ENCODE results near the gene BACE2. TPM values are rescaled to one million over a fixed set of nuclear protein-coding genes. Genes with fewer than 3 reads are reported as not detected.

BACE2 gene
- total and polyA plus RNA-seq, 2 donors (not counting 3 experiments of a cell fraction or from before 2014, with no cell fraction given): 113 to 184 TPM

- no TSS peak for BruUV-seq (replicated peaks)
- H3K27ac ChIP-seq (ENCODE audit: insufficient read depth, low read depth, low read length): no peak overlapping the region
- H3K27me3 ChIP-seq (ENCODE audit: control insufficient read depth in 2 of 2, insufficient read depth in 2 of 2, low read length in 2 of 2): no peaks in the 10 kb centered on the region
- ChIA-PET POLR2A (no interaction called here), CTCF (no interaction called here)
- no peaks in the 10 kb centered on the region for H3K79me2 ChIP-seq (ENCODE audit: control insufficient read depth, insufficient read depth, low read length)
- no peaks in the 10 kb centered on the region for H3K9me1 ChIP-seq (replicated peaks; ENCODE audit: control insufficient read depth, extremely low read depth, insufficient read depth, low read length)
- no peak overlapping the region for H3K4me3 ChIP-seq (replicated peaks in 1 of 3; ENCODE audit: insufficient read depth in 1 of 3, low read depth in 1 of 3, low read length in 3 of 3)
- TF ChIP-seq MAX (IDR thresholded peaks at IDR 0.05; ENCODE audit: insufficient read depth, insufficient read length): no peak
- TF ChIP-seq JUN (IDR thresholded peaks at IDR 0.05; ENCODE audit: borderline replicate concordance, insufficient read depth, insufficient read length, low read depth): no peak
- TF ChIP-seq POLR2A (IDR thresholded peaks at IDR 0.05; ENCODE audit: low read depth, low read length): no peak
- no peak for TF ChIP-seq FOS (IDR thresholded peaks at IDR 0.05; ENCODE audit: borderline replicate concordance, insufficient read depth, low read length)
- TF ChIP-seq EZH2 (IDR thresholded peaks at IDR 0.05; ENCODE audit: borderline replicate concordance, low read depth, low read length, severe bottlenecking): no peak
- no peak for TF ChIP-seq CTCF (IDR thresholded peaks at IDR 0.05; ENCODE audit: extremely low read depth in 1 of 2, insufficient read depth in 1 of 2, low read depth in 1 of 2, low read length in 2 of 2)
- no peak for TF ChIP-seq MYC (IDR thresholded peaks at IDR 0.05; ENCODE audit: low read depth, low read length)
- no peak for TF ChIP-seq POLR2AphosphoS5 (IDR thresholded peaks at IDR 0.05; ENCODE audit: insufficient read depth, low read depth, low read length)
- TF ChIP-seq GATA2 (IDR thresholded peaks at IDR 0.05; ENCODE audit: insufficient read depth, insufficient read length, low read depth, low read length): no peak
- no peaks in the 10 kb centered on the region for H3K9me3 ChIP-seq (replicated peaks; ENCODE audit: control insufficient read depth, insufficient read depth, low read length)
- peaks cover 16% of the 10 kb centered on the region for H3K4me1 ChIP-seq (ENCODE audit: control insufficient read depth, extremely low read depth, insufficient read depth, low read length)
- no peak overlapping the region for H2AFZ ChIP-seq (ENCODE audit: low read depth, low read length)
- dilution Hi-C loops (cut with MboI; ENCODE audit: extremely low pct_ligation_motif_present, low sequenced_read_pairs): no loop called here
- DNase-seq (ENCODE audit: low read depth, low spot score) (no peak), FAIRE-seq (no peak)
- H3K9ac ChIP-seq (replicated peaks; ENCODE audit: extremely low read depth, insufficient read depth, low read length): no peak overlapping the region
- no peaks in the 10 kb centered on the region for H3K36me3 ChIP-seq (ENCODE audit: control insufficient read depth in 2 of 2, extremely low read depth in 1 of 2, insufficient read depth in 2 of 2, low read length in 2 of 2)
- no peak overlapping the region for H3K4me2 ChIP-seq (ENCODE audit: insufficient read depth, low read length)
- intact Hi-C loops (cut with micrococcal nuclease): no loop called here
- H4K20me1 ChIP-seq (replicated peaks; ENCODE audit: control insufficient read depth, extremely low read depth, insufficient read depth, low read length): no peaks in the 10 kb centered on the region
Observed at GRCh38 chr21:41164052-41164451, 3.9 kb upstream of the BACE2 start.
